CD14-positive monocyte (primary cell): ENCODE results near the gene PRKAR1B. TPM values are rescaled to one million over a fixed set of nuclear protein-coding genes. Genes with fewer than 3 reads are reported as not detected.

Experiments
- DNase-seq, 3 donors: peaks; one replicate each; pipeline ENCODE4 v3.0.0-alpha.2; 2011 to 2022
- H2AFZ ChIP-seq: 2 replicates; pipeline ENCODE4 v1.6.0; 2012; ENCODE audit warnings: mild to moderate bottlenecking, low read depth, low read length, inconsistent platforms; ENCODE audit not compliant: insufficient read depth, poor library complexity, severe bottlenecking
- H3K27ac ChIP-seq, 2 donors: 1 replicate in 1 of 2; 2 replicates in 1 of 2; pipeline ENCODE4 v1.5.1; 2012 to 2013; ENCODE audit warnings: low read length in 2 of 2, control low read depth in 1 of 2, inconsistent platforms in 1 of 2, low read depth in 1 of 2, mild to moderate bottlenecking in 1 of 2
- H3K27me3 ChIP-seq, 2 donors: one replicate each; pipeline versions ENCODE4 v1.6.0 to v1.6.1; 2011 to 2013; ENCODE audit warnings: low read length in 2 of 2; ENCODE audit not compliant: control insufficient read depth in 2 of 2, insufficient read depth in 2 of 2
- H3K36me3 ChIP-seq, 2 donors: replicated peaks in 1 of 2; 1 replicate in 1 of 2; 2 replicates in 1 of 2; pipeline versions ENCODE4 v1.5.1 to v1.6.1; 2012 to 2013; ENCODE audit warnings: low read length in 2 of 2, control low read depth in 1 of 2, inconsistent platforms in 1 of 2, mild to moderate bottlenecking in 1 of 2; ENCODE audit not compliant: insufficient read depth in 2 of 2, control insufficient read depth in 1 of 2
- H3K4me1 ChIP-seq, 2 donors: 1 replicate in 1 of 2; 2 replicates in 1 of 2; pipeline versions ENCODE4 v1.5.1 to v1.6.1; 2012 to 2013; ENCODE audit warnings: low read length in 2 of 2, control low read depth in 1 of 2, inconsistent platforms in 1 of 2, mild to moderate bottlenecking in 1 of 2, moderate library complexity in 1 of 2; ENCODE audit not compliant: insufficient read depth in 2 of 2, control insufficient read depth in 1 of 2
- H3K4me2 ChIP-seq: replicated peaks from 2 replicates; pipeline ENCODE3; 2012; ENCODE audit warnings: low read length, moderate library complexity, mild to moderate bottlenecking; ENCODE audit not compliant: poor library complexity, severe bottlenecking; ENCODE audit errors: extremely low read depth
- H3K4me3 ChIP-seq, 3 experiments: fragments of 200-600 bp in 1 of 3; sonication (generic) in 1 of 3; replicated peaks in 1 of 3; 1 replicate in 2 of 3; 2 replicates in 1 of 3; pipeline ENCODE4 v1.5.1; 2011 to 2013; ENCODE audit warnings: low read length in 3 of 3, mild to moderate bottlenecking in 3 of 3, control low read depth in 2 of 3, low read depth in 2 of 3, inconsistent platforms in 1 of 3, moderate library complexity in 1 of 3
- H3K79me2 ChIP-seq: 2 replicates; pipeline ENCODE4 v1.6.0; 2012; ENCODE audit warnings: mild to moderate bottlenecking, control low read depth, inconsistent platforms, low read length, moderate library complexity; ENCODE audit not compliant: insufficient read depth
- H3K9ac ChIP-seq: 2 replicates; pipeline ENCODE4 v1.6.0; 2017; ENCODE audit warnings: low read length, mild to moderate bottlenecking; ENCODE audit not compliant: insufficient read depth, poor library complexity, severe bottlenecking
- H3K9me3 ChIP-seq, 2 donors: replicated peaks in 1 of 2; 1 replicate in 1 of 2; 2 replicates in 1 of 2; pipeline versions ENCODE4 v1.5.1 to v1.6.1; 2012 to 2013; ENCODE audit warnings: low read length in 2 of 2, control low read depth in 1 of 2; ENCODE audit not compliant: control insufficient read depth in 1 of 2, insufficient read depth in 1 of 2
- H4K20me1 ChIP-seq: 2 replicates; pipeline ENCODE4 v1.6.0; 2012; ENCODE audit warnings: mild to moderate bottlenecking, low read length, control low read depth, moderate library complexity; ENCODE audit not compliant: insufficient read depth
- H3K27ac Mint-ChIP-seq, 7 donors: one replicate each; pipeline ENCODE4 v1.8.0; 2020; ENCODE audit warnings: mild to moderate bottlenecking in 7 of 7, mixed read lengths in 7 of 7, moderate library complexity in 6 of 7, inconsistent platforms in 2 of 7
- H3K27me3 Mint-ChIP-seq, 3 donors: one replicate each; pipeline ENCODE4 v1.8.0; 2021 to 2022; ENCODE audit warnings: low read depth in 3 of 3, mild to moderate bottlenecking in 3 of 3, mixed read lengths in 3 of 3, moderate library complexity in 3 of 3, inconsistent platforms in 1 of 3
- H3K36me3 Mint-ChIP-seq, 2 donors: one replicate each; pipeline ENCODE4 v1.8.0; 2020; ENCODE audit warnings: mixed read lengths in 2 of 2, inconsistent platforms in 1 of 2, mild to moderate bottlenecking in 1 of 2
- H3K4me1 Mint-ChIP-seq: one replicate; pipeline ENCODE4 v1.8.0; 2020; ENCODE audit warnings: mild to moderate bottlenecking, mixed read lengths
- H3K4me3 Mint-ChIP-seq, 2 donors: one replicate each; pipeline ENCODE4 v1.8.0; 2020; ENCODE audit warnings: mild to moderate bottlenecking in 2 of 2, mixed read lengths in 2 of 2, moderate library complexity in 1 of 2
- H3K9me3 Mint-ChIP-seq, 7 donors: one replicate each; pipeline ENCODE4 v1.8.0; 2020 to 2022; ENCODE audit warnings: mixed read lengths in 7 of 7, mild to moderate bottlenecking in 6 of 7, moderate library complexity in 6 of 7, inconsistent platforms in 2 of 7
- CTCF ChIP-seq: fragments of 200-600 bp; IDR thresholded peaks from one replicate; pipeline ENCODE4 v1.8.0; 2022; ENCODE audit warnings: antibody characterized with exemption, mild to moderate bottlenecking
- WGBS: methylation state at CpG from one replicate; pipeline ENCODE4 v1.1.5; 2013; ENCODE audit warnings: missing lambda C conversion rate; ENCODE audit not compliant: insufficient coverage; 5-methylcytosine and 5-hydroxymethylcytosine counted together
- intact Hi-C, 2 donors: fragments of 100-400 bp; cut with micrococcal nuclease; formaldehyde crosslinking; loops; one replicate each; pipeline versions ENCODE4 v1.15.0 to v1.15.1; 2023
- polyA plus RNA-seq, 3 donors: library from polyadenylated mRNA; depleted of rRNA in 1 of 3; unstranded in 2 of 3; stranded (reverse) in 1 of 3; fragments of 300-500 nt in 2 of 3; fragments of >200 nt in 1 of 3; fragmentation: Illumina TruSeq in 2 of 3; gene quantifications; 1 replicate in 2 of 3; 2 replicates in 1 of 3; pipeline ENCODE4 v1.2.3, GENCODE V29; 2012 to 2021

PRKAR1B gene
- polyA plus RNA-seq, 3 donors = 0.94 to 2.1 (median 1.1) TPM

GRCh38 chr7:716222-716621 is 10.9 kb downstream of the PRKAR1B start:
- H3K79me2 ChIP-seq = no peaks in the 10 kb centered on the region
- Mint-ChIP-seq H3K27ac (no peak overlapping the region), H3K9me3 (peaks cover 6 to 14% (median 10%) of the 10 kb centered on the region in 7 donors), H3K27me3 (peaks cover 18 to 29% (median 28%) of the 10 kb centered on the region in 3 donors), H3K36me3 (peaks cover 0 to 1% of the 10 kb centered on the region in 2 donors), H3K4me1 (peaks cover 2% of the 10 kb centered on the region), H3K4me3 (no peak overlapping the region)
- intact Hi-C loops = no loop called here
- no peak overlapping the region for H3K4me3 ChIP-seq
- no peak overlapping the region for H3K9ac ChIP-seq
- no peaks in the 10 kb centered on the region for H3K4me1 ChIP-seq
- no peak for TF ChIP-seq CTCF
- no peaks in the 10 kb centered on the region for H4K20me1 ChIP-seq
- WGBS = 91% methylated on average over 9 of the region's 10 CpGs
- H3K9me3 ChIP-seq = peaks cover 3 to 8% of the 10 kb centered on the region in 2 donors
- no peak overlapping the region for H2AFZ ChIP-seq
- no peaks in the 10 kb centered on the region for H3K36me3 ChIP-seq
- no peak for DNase-seq
- no peak overlapping the region for H3K27ac ChIP-seq
- H3K27me3 ChIP-seq = peaks cover 0 to 22% of the 10 kb centered on the region in 2 donors
- no peak overlapping the region for H3K4me2 ChIP-seq

DNA sequence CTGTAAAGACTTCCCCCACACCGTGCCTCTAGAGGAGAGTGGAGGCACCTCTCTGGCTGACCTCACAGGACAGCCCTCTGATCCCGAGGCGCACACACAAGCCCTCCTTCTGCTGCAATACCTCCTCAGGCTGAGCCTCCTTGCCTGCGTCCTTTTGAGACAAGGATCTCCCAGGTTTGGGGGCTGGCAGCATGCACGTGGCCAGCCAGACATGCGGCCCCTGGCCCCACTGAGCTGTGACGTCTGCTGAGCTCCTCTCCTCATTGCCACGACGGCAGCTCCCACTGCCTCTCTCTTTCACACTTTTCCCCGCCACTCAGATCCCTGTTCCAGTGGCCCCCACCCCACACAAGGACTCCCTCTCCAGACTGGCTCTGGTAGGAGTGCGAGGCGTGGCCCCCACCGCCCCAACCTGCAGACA is 12.8 kb downstream of the PRKAR1B start:
- DNase-seq = no peak

More for the DNA sequence above, 12.8 kb downstream of the PRKAR1B start:
- H3K4me3 ChIP-seq = no peak overlapping the region
- intact Hi-C loops = no loop called here
- H3K4me2 ChIP-seq = no peak overlapping the region
- H2AFZ ChIP-seq = no peak overlapping the region
- peaks cover 0 to under 1% of the 10 kb centered on the region in 2 donors for H3K9me3 ChIP-seq
- Mint-ChIP-seq H3K9me3 (peaks cover 0 to 11% (median 3%) of the 10 kb centered on the region in 7 donors), H3K27ac (no peak overlapping the region), H3K36me3 (peaks cover 0 to 1% of the 10 kb centered on the region in 2 donors), H3K4me3 (no peak overlapping the region), H3K4me1 (peaks cover 2% of the 10 kb centered on the region), H3K27me3 (peaks cover 22 to 39% (median 31%) of the 10 kb centered on the region in 3 donors)
- H3K79me2 ChIP-seq = no peaks in the 10 kb centered on the region
- no peaks in the 10 kb centered on the region for H3K36me3 ChIP-seq
- TF ChIP-seq CTCF = no peak
- H3K4me1 ChIP-seq = no peaks in the 10 kb centered on the region
- peaks cover 0 to 25% of the 10 kb centered on the region in 2 donors for H3K27me3 ChIP-seq
- H3K9ac ChIP-seq = no peak overlapping the region
- no peak overlapping the region for H3K27ac ChIP-seq
- no peaks in the 10 kb centered on the region for H4K20me1 ChIP-seq
- WGBS = 98% methylated on average over 13 of the region's 13 CpGs
